GM12878 (cell line): ENCODE data around the gene CACNA1A. TPM values are rescaled to one million over a fixed set of nuclear protein-coding genes. Genes with fewer than 3 reads are reported as not detected.

ENCODE experiments used
- E4F1 ChIP-seq: fragments of 450-650 bp; IDR thresholded peaks from 2 replicates; pipeline ENCODE4 v1.6.1; 2018; ENCODE audit warnings: borderline replicate concordance, mild to moderate bottlenecking; ENCODE audit not compliant: partially characterized antibody
- HSF1 ChIP-seq: fragments of 150-350 bp; IDR thresholded peaks from 2 replicates; pipeline ENCODE4 v1.6.1; 2014; ENCODE audit warnings: mild to moderate bottlenecking, low read depth, low read length
- MEF2B ChIP-seq: fragments of 450-650 bp; IDR thresholded peaks from 2 replicates; pipeline ENCODE4 v1.6.1; 2018; ENCODE audit warnings: mild to moderate bottlenecking, moderate library complexity; ENCODE audit not compliant: partially characterized antibody, poor library complexity, severe bottlenecking
- MYC ChIP-seq: IDR thresholded peaks from 2 replicates; pipeline ENCODE4 v1.6.1; 2011; ENCODE audit warnings: mild to moderate bottlenecking, low read length, moderate library complexity, inconsistent platforms; ENCODE audit not compliant: insufficient read depth, insufficient replicate concordance, insufficient read length, severe bottlenecking
- NKRF ChIP-seq: fragments of 450-650 bp; conservative IDR thresholded peaks from 2 replicates; pipeline ENCODE4 v1.6.1; 2017; ENCODE audit warnings: mild to moderate bottlenecking, moderate library complexity
- RB1 ChIP-seq: fragments of 450-650 bp; formaldehyde crosslinking; IDR thresholded peaks from 2 replicates; pipeline ENCODE4 v1.6.1; 2017; ENCODE audit warnings: mild to moderate bottlenecking, borderline replicate concordance
- SIN3A ChIP-seq: IDR thresholded peaks from 2 replicates; pipeline ENCODE4 v1.6.1; 2012; ENCODE audit warnings: low read depth, low read length, improper control_type of control experiment
- STAT1 ChIP-seq: fragments of 450-650 bp; conservative IDR thresholded peaks from 2 replicates; pipeline ENCODE4 v1.6.1; 2014; ENCODE audit warnings: antibody characterized with exemption, mild to moderate bottlenecking
- USF1 ChIP-seq: IDR thresholded peaks from 2 replicates; pipeline ENCODE4 v1.6.1; 2011; ENCODE audit warnings: borderline replicate concordance, low read depth, mild to moderate bottlenecking, moderate library complexity, mixed read lengths, low read length; ENCODE audit not compliant: insufficient read depth; ENCODE audit errors: extremely low read length
- YY1 ChIP-seq: IDR thresholded peaks from 2 replicates; pipeline ENCODE4 v1.6.1; 2011; ENCODE audit warnings: low read depth, mild to moderate bottlenecking, low read length
- polyA plus RNA-seq, 11 experiments: library from polyadenylated mRNA; depleted of rRNA in 4 of 11; unstranded in 6 of 11; stranded (reverse) in 5 of 11; fragments of >200 nt; fragmentation: Nextera tagmentation in 4 of 11; fragmentation: Illumina TruSeq in 1 of 11; extraction: Ambion mirVana in 4 of 11; extraction: Trizol in 1 of 11; gene quantifications; 1 replicate in 1 of 11; 2 replicates in 10 of 11; pipeline versions ENCODE4 v1.2.1 to v1.2.3, GENCODE V29; 2011 to 2016; ENCODE audit warnings: inconsistent platforms in 2 of 11, missing spikeins in 2 of 11, low read depth in 1 of 11
- total RNA-seq, 4 experiments: library from RNA; depleted of rRNA in 3 of 4; stranded (reverse); fragments of >200 nt in 3 of 4; fragmentation: Illumina TruSeq in 1 of 4; extraction: Trizol in 1 of 4; gene quantifications; 2 replicates each; pipeline versions ENCODE4 v1.2.1 to v1.2.3, GENCODE V29; 2013 to 2021
- TF ChIP-seq, protein P1 (sequence below): fragments of 450-650 bp; IDR thresholded peaks from 2 replicates; pipeline ENCODE4 v1.6.1; 2016; ENCODE audit warnings: mild to moderate bottlenecking, moderate library complexity, borderline replicate concordance
- TF ChIP-seq, protein P2 (sequence below): fragments of 450-650 bp; IDR thresholded peaks from 2 replicates; pipeline ENCODE4 v1.6.1; 2016; ENCODE audit warnings: mild to moderate bottlenecking

Gene CACNA1A
- total and polyA plus RNA-seq, 10 of the 15 experiments (the other 5 are each of a cell fraction or from before 2014, with no cell fraction given), result 1.1 to 4.4 (median 2.5) TPM

GRCh38 chr19:13171146-13171545, 335.1 kb downstream of the CACNA1A start (continued):
- TF ChIP-seq, protein P1, sequence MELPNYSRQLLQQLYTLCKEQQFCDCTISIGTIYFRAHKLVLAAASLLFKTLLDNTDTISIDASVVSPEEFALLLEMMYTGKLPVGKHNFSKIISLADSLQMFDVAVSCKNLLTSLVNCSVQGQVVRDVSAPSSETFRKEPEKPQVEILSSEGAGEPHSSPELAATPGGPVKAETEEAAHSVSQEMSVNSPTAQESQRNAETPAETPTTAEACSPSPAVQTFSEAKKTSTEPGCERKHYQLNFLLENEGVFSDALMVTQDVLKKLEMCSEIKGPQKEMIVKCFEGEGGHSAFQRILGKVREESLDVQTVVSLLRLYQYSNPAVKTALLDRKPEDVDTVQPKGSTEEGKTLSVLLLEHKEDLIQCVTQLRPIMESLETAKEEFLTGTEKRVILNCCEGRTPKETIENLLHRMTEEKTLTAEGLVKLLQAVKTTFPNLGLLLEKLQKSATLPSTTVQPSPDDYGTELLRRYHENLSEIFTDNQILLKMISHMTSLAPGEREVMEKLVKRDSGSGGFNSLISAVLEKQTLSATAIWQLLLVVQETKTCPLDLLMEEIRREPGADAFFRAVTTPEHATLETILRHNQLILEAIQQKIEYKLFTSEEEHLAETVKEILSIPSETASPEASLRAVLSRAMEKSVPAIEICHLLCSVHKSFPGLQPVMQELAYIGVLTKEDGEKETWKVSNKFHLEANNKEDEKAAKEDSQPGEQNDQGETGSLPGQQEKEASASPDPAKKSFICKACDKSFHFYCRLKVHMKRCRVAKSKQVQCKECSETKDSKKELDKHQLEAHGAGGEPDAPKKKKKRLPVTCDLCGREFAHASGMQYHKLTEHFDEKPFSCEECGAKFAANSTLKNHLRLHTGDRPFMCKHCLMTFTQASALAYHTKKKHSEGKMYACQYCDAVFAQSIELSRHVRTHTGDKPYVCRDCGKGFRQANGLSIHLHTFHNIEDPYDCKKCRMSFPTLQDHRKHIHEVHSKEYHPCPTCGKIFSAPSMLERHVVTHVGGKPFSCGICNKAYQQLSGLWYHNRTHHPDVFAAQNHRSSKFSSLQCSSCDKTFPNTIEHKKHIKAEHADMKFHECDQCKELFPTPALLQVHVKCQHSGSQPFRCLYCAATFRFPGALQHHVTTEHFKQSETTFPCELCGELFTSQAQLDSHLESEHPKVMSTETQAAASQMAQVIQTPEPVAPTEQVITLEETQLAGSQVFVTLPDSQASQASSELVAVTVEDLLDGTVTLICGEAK, result no peak
- TF ChIP-seq SIN3A (no peak), HSF1 (no peak), STAT1 (no peak), MEF2B (no peak), USF1 (no peak), E4F1 (no peak), YY1 (no peak), NKRF (no peak), MYC (no peak), RB1 (no peak)
- TF ChIP-seq, protein P2, sequence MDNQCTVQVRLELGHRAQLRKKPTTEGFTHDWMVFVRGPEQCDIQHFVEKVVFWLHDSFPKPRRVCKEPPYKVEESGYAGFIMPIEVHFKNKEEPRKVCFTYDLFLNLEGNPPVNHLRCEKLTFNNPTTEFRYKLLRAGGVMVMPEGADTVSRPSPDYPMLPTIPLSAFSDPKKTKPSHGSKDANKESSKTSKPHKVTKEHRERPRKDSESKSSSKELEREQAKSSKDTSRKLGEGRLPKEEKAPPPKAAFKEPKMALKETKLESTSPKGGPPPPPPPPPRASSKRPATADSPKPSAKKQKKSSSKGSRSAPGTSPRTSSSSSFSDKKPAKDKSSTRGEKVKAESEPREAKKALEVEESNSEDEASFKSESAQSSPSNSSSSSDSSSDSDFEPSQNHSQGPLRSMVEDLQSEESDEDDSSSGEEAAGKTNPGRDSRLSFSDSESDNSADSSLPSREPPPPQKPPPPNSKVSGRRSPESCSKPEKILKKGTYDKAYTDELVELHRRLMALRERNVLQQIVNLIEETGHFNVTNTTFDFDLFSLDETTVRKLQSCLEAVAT, result no peak
